Measurements from ENCODE around the gene PDYN. TPM values are rescaled to one million over a fixed set of nuclear protein-coding genes. Genes with fewer than 3 reads are reported as not detected.

The PDYN gene
- total RNA-seq, 1 donor from 2014 or later, result not detected

DNA sequence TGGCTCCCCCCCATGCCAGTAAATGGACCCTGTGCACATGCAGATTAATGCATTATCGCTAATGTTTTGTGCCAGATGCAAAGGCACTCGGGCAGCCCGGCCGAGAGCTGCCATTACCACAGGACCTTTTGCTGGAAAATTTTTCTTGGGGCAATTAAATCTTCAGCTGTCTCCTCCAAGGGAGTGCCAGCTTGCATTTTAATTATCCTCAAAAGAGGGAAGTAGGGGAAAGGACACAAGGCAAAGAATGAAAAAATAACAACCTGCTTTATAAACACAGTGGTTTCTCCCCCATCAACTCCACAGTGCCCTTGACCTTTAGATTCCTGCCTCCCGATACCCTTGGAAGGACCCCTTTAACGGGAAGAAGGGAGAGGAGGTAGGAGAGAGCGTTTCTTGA is 48.2 kb downstream of the PDYN start:
- H3K9me3 ChIP-seq (ENCODE audit: control insufficient read depth in 3 of 3, low read length in 3 of 3), result no peaks in the 10 kb centered on the region

DNA sequence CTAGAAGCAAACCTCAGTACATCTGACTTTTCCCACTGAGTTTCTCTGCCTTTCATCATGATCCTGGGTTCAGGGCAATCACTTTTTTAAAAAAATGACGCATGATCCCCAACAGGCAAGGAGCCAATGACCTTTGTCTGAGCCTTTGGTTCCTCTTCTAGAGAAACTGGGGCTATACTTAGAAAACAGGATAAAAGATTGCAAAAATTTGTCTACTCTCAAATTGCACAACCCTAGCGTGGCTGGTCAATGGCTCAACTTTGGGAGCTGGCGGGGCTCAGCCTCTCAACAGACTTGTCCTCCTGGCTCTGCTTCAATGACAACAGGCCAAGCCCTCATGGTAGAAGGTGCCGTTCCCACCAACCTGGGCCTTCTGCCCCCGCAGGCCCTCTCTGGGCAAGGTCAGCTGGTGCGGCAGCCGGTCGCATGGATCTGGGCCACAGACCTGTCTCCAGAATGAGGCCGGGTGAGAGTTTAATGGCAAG is 48.7 kb downstream of the PDYN start:
- Histone ChIP-seq H3K9ac (ENCODE audit: low read depth in 1 of 3, low read length in 3 of 3) (no peak overlapping the region), H3K9me3 (ENCODE audit: control insufficient read depth in 3 of 3, low read length in 3 of 3) (no peaks in the 10 kb centered on the region), H3K27me3 (ENCODE audit: control insufficient read depth in 3 of 3, insufficient read depth in 3 of 3, low read length in 3 of 3) (no peaks in the 10 kb centered on the region), H3K4me1 (ENCODE audit: control insufficient read depth in 3 of 3, insufficient read depth in 3 of 3, low read length in 3 of 3) (peaks cover 47 to 71% (median 58%) of the 10 kb centered on the region in 3 donors), H3K27ac (ENCODE audit: low read depth, low read length) (peak overlapping the region; percentile 60), H3K36me3 (ENCODE audit: control insufficient read depth in 3 of 3, insufficient read depth in 3 of 3, low read length in 3 of 3) (no peaks in the 10 kb centered on the region), H3K4me3 (ENCODE audit: low read length in 3 of 3) (peak overlapping the region in 1 of 3 donors; percentile 19)

More for the DNA sequence above, 48.2 kb downstream of the PDYN start:
- Histone ChIP-seq H3K36me3 (ENCODE audit: control insufficient read depth in 3 of 3, insufficient read depth in 3 of 3, low read length in 3 of 3) (no peaks in the 10 kb centered on the region), H3K4me3 (ENCODE audit: low read length in 3 of 3) (no peak overlapping the region), H3K9ac (ENCODE audit: low read depth in 1 of 3, low read length in 3 of 3) (peak overlapping the region in 1 of 3 donors; percentile 2), H3K27ac (ENCODE audit: low read depth, low read length) (peak overlapping the region; percentile 60), H3K27me3 (ENCODE audit: control insufficient read depth in 3 of 3, insufficient read depth in 3 of 3, low read length in 3 of 3) (no peaks in the 10 kb centered on the region), H3K4me1 (ENCODE audit: control insufficient read depth in 3 of 3, insufficient read depth in 3 of 3, low read length in 3 of 3) (peaks cover 45 to 67% (median 56%) of the 10 kb centered on the region in 3 donors)

DNA sequence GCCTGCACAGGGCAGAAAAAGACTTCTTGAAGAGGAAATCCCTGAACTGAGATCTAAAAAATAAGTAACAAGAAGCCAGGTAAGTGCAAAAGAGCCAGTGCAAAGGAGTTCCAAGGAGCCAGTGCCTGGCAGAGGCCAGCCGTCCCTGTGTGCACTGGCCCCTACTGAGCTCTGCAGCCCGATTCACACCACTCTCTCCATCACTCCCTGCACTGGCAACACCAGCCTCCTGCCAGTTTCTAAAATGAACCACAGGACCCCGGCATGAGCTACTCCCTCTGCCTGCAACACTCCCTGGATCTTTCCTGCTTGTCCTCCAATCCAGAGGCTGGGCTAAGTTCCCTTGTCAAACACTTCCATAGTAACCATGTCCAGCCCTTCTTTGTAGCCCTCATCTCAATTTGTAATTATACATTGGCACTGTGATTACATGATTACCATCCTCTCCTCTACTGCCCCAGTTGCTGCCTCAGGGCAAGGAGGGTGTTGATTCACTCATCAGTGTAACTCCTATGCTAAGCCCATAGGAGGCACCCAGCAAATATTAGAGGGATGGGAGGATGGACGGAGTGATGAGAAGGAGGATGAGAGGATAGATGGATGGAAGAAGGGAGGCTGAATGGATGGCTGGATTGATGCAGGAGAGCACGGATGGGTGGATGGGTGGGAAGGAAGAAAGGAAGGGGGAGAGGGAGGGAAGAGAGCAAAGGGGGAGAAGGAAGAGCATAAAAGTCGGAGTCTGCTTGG is 49.3 kb downstream of the PDYN start:
- Histone ChIP-seq H3K9me3 (ENCODE audit: control insufficient read depth in 3 of 3, low read length in 3 of 3) (no peaks in the 10 kb centered on the region), H3K9ac (ENCODE audit: low read depth in 1 of 3, low read length in 3 of 3) (no peak overlapping the region), H3K4me1 (ENCODE audit: control insufficient read depth in 3 of 3, insufficient read depth in 3 of 3, low read length in 3 of 3) (peaks cover 50 to 73% (median 56%) of the 10 kb centered on the region in 3 donors), H3K27ac (ENCODE audit: low read depth, low read length) (peak overlapping the region; percentile 60), H3K27me3 (ENCODE audit: control insufficient read depth in 3 of 3, insufficient read depth in 3 of 3, low read length in 3 of 3) (no peaks in the 10 kb centered on the region), H3K4me3 (ENCODE audit: low read length in 3 of 3) (no peak overlapping the region), H3K36me3 (ENCODE audit: control insufficient read depth in 3 of 3, insufficient read depth in 3 of 3, low read length in 3 of 3) (no peaks in the 10 kb centered on the region)

DNA sequence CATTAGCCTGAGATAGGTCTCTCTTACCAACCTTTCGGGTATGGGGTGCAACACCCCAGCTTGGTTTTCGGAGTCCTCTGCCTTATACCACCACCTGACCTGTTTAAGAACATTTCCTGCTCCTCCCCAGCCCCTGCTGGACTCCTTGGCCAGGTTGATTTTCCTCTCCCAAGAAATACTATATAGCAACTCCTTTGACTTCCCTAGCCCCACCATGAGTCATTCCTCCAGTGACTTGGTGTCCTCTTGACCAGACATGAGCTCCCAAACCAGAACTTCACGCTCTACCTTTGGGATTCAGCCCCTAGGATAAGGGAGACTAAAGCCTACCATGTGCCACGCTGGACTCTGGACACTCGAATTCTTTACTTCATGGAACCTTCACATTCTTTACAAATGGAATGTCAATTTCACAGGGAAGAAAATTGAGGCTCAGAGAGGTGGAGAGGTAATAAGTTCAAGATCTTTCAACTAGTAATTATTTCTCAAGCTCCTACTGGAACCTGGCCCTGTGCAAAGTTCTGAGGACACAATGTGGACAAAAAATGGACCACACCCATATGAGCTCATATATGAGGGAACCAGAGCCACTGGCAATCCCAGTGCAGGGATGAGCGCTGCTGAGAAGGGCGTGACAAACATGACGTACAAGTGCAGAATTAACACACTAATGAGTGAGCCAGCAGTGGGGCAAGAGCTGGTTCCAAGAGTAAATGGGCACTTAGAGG is 50.4 kb downstream of the PDYN start:
- H3K4me3 ChIP-seq (ENCODE audit: low read length in 3 of 3), result no peak overlapping the region
- H3K9ac ChIP-seq (ENCODE audit: low read depth in 1 of 3, low read length in 3 of 3), result no peak overlapping the region
- H3K27me3 ChIP-seq (ENCODE audit: control insufficient read depth in 3 of 3, insufficient read depth in 3 of 3, low read length in 3 of 3), result no peaks in the 10 kb centered on the region
- peak overlapping the region; percentile 14 for H3K27ac ChIP-seq (ENCODE audit: low read depth, low read length)
- H3K36me3 ChIP-seq (ENCODE audit: control insufficient read depth in 3 of 3, insufficient read depth in 3 of 3, low read length in 3 of 3), result no peaks in the 10 kb centered on the region
- H3K9me3 ChIP-seq (ENCODE audit: control insufficient read depth in 3 of 3, low read length in 3 of 3), result no peaks in the 10 kb centered on the region
- peaks cover 58 to 79% (median 59%) of the 10 kb centered on the region in 3 donors for H3K4me1 ChIP-seq (ENCODE audit: control insufficient read depth in 3 of 3, insufficient read depth in 3 of 3, low read length in 3 of 3)

DNA sequence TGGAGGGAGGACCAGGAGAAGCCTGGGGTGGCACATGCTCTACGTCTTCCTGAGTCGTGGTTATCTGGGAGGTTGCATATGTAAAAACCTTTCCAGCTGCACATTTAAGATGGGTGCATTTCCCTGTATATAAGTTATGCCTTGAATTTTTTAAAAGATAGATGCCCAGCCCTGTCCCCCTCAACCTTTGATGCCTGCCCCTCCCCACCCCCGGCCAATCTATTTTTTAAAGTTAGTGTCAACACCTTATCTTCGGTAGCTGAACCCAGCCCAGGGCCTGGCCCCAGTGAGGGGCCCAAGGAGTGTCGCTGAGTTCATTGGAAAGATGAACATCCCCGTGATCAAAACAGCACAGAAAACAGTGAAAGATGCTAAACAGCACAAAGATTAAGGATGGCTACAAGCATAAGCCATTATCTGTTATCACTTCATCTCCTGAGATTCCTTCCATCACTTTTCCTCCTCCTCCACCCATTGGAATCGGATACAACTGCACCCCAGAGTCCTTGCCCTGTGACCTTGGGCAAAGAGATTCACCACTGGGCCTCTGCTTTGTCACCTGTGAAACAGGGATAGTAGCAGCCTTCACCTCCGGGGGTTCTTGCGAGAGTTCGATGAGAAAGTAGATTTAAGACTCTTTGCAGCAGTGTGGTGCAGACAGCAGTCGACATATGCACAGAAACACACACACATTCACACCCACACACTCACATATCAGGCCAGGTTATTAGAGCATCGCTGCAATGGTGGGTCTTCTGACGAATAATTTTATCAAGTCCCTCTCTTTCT is 51.2 kb downstream of the PDYN start:
- H3K4me1 ChIP-seq (ENCODE audit: control insufficient read depth in 3 of 3, insufficient read depth in 3 of 3, low read length in 3 of 3), result peaks cover 58 to 73% (median 60%) of the 10 kb centered on the region in 3 donors
- H3K27me3 ChIP-seq (ENCODE audit: control insufficient read depth in 3 of 3, insufficient read depth in 3 of 3, low read length in 3 of 3), result no peaks in the 10 kb centered on the region
- no peak overlapping the region for H3K27ac ChIP-seq (ENCODE audit: low read depth, low read length)
- no peaks in the 10 kb centered on the region for H3K9me3 ChIP-seq (ENCODE audit: control insufficient read depth in 3 of 3, low read length in 3 of 3)
- H3K9ac ChIP-seq (ENCODE audit: low read depth in 1 of 3, low read length in 3 of 3), result no peak overlapping the region
- H3K36me3 ChIP-seq (ENCODE audit: control insufficient read depth in 3 of 3, insufficient read depth in 3 of 3, low read length in 3 of 3), result no peaks in the 10 kb centered on the region
- no peak overlapping the region for H3K4me3 ChIP-seq (ENCODE audit: low read length in 3 of 3)

DNA sequence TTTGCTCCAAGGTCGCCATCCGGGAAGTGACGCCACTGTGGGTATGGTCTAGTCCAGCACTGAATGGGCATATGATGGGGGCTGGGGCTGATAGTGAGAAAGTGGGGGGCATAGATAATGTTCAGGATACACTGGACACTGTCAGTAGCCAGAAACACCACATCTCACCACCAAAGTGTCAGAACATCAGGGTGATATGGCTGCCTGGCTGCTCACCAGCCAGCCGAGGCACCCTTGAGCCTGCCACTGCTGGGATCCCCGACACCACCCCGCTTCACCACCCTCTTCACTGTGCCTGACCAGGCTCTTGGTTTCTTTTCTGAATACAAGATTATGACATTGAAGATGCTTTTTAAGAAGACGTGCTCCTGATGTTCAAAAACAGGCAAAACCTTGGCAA is 51.8 kb downstream of the PDYN start:
- Histone ChIP-seq H3K9me3 (ENCODE audit: control insufficient read depth in 3 of 3, low read length in 3 of 3) (no peaks in the 10 kb centered on the region), H3K27ac (ENCODE audit: low read depth, low read length) (no peak overlapping the region), H3K9ac (ENCODE audit: low read depth in 1 of 3, low read length in 3 of 3) (no peak overlapping the region), H3K4me1 (ENCODE audit: control insufficient read depth in 3 of 3, insufficient read depth in 3 of 3, low read length in 3 of 3) (peaks cover 52 to 67% (median 55%) of the 10 kb centered on the region in 3 donors), H3K4me3 (ENCODE audit: low read length in 3 of 3) (no peak overlapping the region), H3K27me3 (ENCODE audit: control insufficient read depth in 3 of 3, insufficient read depth in 3 of 3, low read length in 3 of 3) (no peaks in the 10 kb centered on the region), H3K36me3 (ENCODE audit: control insufficient read depth in 3 of 3, insufficient read depth in 3 of 3, low read length in 3 of 3) (peaks cover 0 to 2% (median 0%) of the 10 kb centered on the region in 3 donors)

DNA sequence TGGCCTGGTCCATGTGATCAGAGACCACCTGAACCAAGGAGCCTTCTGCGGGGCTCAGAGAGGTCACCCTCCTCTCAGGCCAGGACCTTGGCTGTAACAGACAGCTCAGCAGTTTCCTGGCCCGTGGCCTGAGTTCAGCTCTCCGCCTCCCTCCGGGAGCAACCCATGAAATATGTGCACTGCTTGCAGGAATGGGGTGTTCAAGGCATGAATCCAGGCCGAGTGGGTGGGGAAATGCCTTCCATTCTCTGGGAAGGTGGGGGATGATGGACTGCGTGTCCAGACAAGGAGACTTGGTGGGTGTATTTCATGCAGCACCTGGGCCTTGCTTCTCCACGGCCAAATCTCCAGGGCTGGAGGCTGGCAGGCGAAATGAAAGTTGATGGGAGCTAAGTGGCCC is 52.6 kb downstream of the PDYN start:
- H3K9me3 ChIP-seq (ENCODE audit: control insufficient read depth in 3 of 3, low read length in 3 of 3), result no peaks in the 10 kb centered on the region
- H3K27me3 ChIP-seq (ENCODE audit: control insufficient read depth in 3 of 3, insufficient read depth in 3 of 3, low read length in 3 of 3), result no peaks in the 10 kb centered on the region
- peak overlapping the region in 1 of 3 donors; percentile 35 for H3K4me3 ChIP-seq (ENCODE audit: low read length in 3 of 3)
- no peak overlapping the region for H3K27ac ChIP-seq (ENCODE audit: low read depth, low read length)
- no peak overlapping the region for H3K9ac ChIP-seq (ENCODE audit: low read depth in 1 of 3, low read length in 3 of 3)
- peaks cover 0 to 2% (median 0%) of the 10 kb centered on the region in 3 donors for H3K36me3 ChIP-seq (ENCODE audit: control insufficient read depth in 3 of 3, insufficient read depth in 3 of 3, low read length in 3 of 3)
- peaks cover 44 to 68% (median 49%) of the 10 kb centered on the region in 3 donors for H3K4me1 ChIP-seq (ENCODE audit: control insufficient read depth in 3 of 3, insufficient read depth in 3 of 3, low read length in 3 of 3)

DNA sequence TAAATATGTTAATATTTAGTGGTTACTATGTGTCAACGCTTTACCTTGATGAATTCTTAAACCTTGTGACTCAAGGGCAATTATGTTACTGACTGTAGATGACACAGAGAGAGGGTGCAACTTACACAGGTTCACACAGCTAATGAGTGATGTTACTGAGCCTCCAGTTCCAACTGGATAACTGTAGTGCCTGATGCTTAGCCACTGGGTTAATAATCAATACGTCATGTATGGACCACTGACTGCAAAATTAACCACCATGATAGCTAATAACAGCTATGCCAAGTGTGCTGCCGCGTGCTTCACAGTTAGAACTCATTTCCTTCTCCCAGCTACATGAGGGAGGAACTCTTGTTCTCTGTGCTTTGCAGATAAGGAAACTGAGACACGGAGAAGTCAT is 53.3 kb downstream of the PDYN start:
- no peaks in the 10 kb centered on the region for H3K27me3 ChIP-seq (ENCODE audit: control insufficient read depth in 3 of 3, insufficient read depth in 3 of 3, low read length in 3 of 3)
- H3K4me3 ChIP-seq (ENCODE audit: low read length in 3 of 3), result no peak overlapping the region
- peaks cover 44 to 68% (median 48%) of the 10 kb centered on the region in 3 donors for H3K4me1 ChIP-seq (ENCODE audit: control insufficient read depth in 3 of 3, insufficient read depth in 3 of 3, low read length in 3 of 3)
- H3K9me3 ChIP-seq (ENCODE audit: control insufficient read depth in 3 of 3, low read length in 3 of 3), result no peaks in the 10 kb centered on the region
- H3K36me3 ChIP-seq (ENCODE audit: control insufficient read depth in 3 of 3, insufficient read depth in 3 of 3, low read length in 3 of 3), result peaks cover 0 to 2% (median 0%) of the 10 kb centered on the region in 3 donors
- H3K27ac ChIP-seq (ENCODE audit: low read depth, low read length), result no peak overlapping the region
- no peak overlapping the region for H3K9ac ChIP-seq (ENCODE audit: low read depth in 1 of 3, low read length in 3 of 3)

DNA sequence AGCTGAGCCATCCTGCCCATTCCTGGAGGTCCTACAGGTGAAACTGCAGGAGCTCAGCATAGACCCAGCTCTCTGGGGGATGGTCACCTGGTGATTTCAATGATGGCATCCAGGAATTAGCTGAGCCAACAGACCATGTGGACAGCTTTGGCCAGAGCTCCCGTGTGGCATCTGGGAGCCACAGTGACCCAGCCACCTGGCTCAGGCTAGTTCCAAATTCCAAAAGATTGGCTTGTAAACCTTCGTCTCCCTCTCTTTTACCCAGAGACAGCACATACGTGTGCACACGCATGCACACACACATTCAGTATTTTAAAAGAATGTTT is 54.6 kb downstream of the PDYN start:
- H3K4me1 ChIP-seq (ENCODE audit: control insufficient read depth in 3 of 3, insufficient read depth in 3 of 3, low read length in 3 of 3), result peaks cover 35 to 60% (median 44%) of the 10 kb centered on the region in 3 donors
- peaks cover 0 to 2% (median 2%) of the 10 kb centered on the region in 3 donors for H3K36me3 ChIP-seq (ENCODE audit: control insufficient read depth in 3 of 3, insufficient read depth in 3 of 3, low read length in 3 of 3)

More for the DNA sequence above, 54.6 kb downstream of the PDYN start:
- H3K9ac ChIP-seq (ENCODE audit: low read depth in 1 of 3, low read length in 3 of 3), result no peak overlapping the region
- no peaks in the 10 kb centered on the region for H3K27me3 ChIP-seq (ENCODE audit: control insufficient read depth in 3 of 3, insufficient read depth in 3 of 3, low read length in 3 of 3)
- no peak overlapping the region for H3K27ac ChIP-seq (ENCODE audit: low read depth, low read length)
- peak overlapping the region in 1 of 3 donors; percentile 6 for H3K4me3 ChIP-seq (ENCODE audit: low read length in 3 of 3)
- H3K9me3 ChIP-seq (ENCODE audit: control insufficient read depth in 3 of 3, low read length in 3 of 3), result peaks cover 0 to 5% (median 4%) of the 10 kb centered on the region in 3 donors

Measured in skeletal muscle tissue (tissue), 4 donors.